H1 (cell line): ENCODE measurements around the gene TNNT1. TPM values are rescaled to one million over a fixed set of nuclear protein-coding genes. Genes with fewer than 3 reads are reported as not detected.

Source experiments
- CTCF ChIA-PET: fragments of 300-600 bp; sonication (Branson Sonifier 250); formaldehyde crosslinking; loops from one replicate; lab custom pipeline; 2021; ENCODE audit not compliant: partially characterized antibody; lab: Charles Lee
- POLR2A ChIA-PET: fragments of 300-600 bp; sonication (Branson Sonifier 250); formaldehyde crosslinking; loops from one replicate; lab custom pipeline; 2021; ENCODE audit warnings: inconsistent platforms; ENCODE audit not compliant: partially characterized antibody; lab: Charles Lee
- DNase-seq, 2 experiments: peaks; one replicate each; pipeline versions ENCODE4 v3.0.0 to v3.0.0-alpha.2; 2010 to 2022; ENCODE audit warnings: low spot score in 2 of 2, low read depth in 1 of 2, mixed read lengths in 1 of 2
- FAIRE-seq: peaks from 2 replicates; lab custom pipeline; 2011; peaks lifted over from hg19 to GRCh38; lab: Jason Lieb, UNC
- H2AFZ ChIP-seq: 2 replicates; pipeline ENCODE4 v1.8.1; 2012; ENCODE audit warnings: low read length, inconsistent platforms
- H2AK5ac ChIP-seq: 2 replicates; pipeline ENCODE4 v1.6.1; 2013; ENCODE audit warnings: low read depth, low read length
- H2BK120ac ChIP-seq: replicated peaks from 2 replicates; pipeline ENCODE3; 2013; ENCODE audit warnings: low read depth, low read length, inconsistent platforms
- H2BK12ac ChIP-seq: 2 replicates; pipeline ENCODE4 v1.6.1; 2013; ENCODE audit warnings: low read depth, low read length
- H2BK15ac ChIP-seq: 2 replicates; pipeline ENCODE4 v1.6.1; 2013; ENCODE audit warnings: low read length
- H2BK20ac ChIP-seq: 2 replicates; pipeline ENCODE4 v1.6.1; 2013; ENCODE audit warnings: low read length
- H2BK5ac ChIP-seq: 2 replicates; pipeline ENCODE4 v1.6.1; 2013; ENCODE audit warnings: low read depth, low read length
- H3K14ac ChIP-seq: 2 replicates; pipeline ENCODE4 v1.6.1; 2013; ENCODE audit warnings: inconsistent platforms; ENCODE audit not compliant: insufficient read length
- H3K18ac ChIP-seq: 2 replicates; pipeline ENCODE4 v1.6.1; 2013; ENCODE audit warnings: low read length; ENCODE audit errors: extremely low read depth
- H3K23ac ChIP-seq: 2 replicates; pipeline ENCODE4 v1.6.1; 2013; ENCODE audit warnings: inconsistent platforms; ENCODE audit not compliant: insufficient read length
- H3K23me2 ChIP-seq: 2 replicates; pipeline ENCODE4 v1.6.1; 2013; ENCODE audit warnings: low read depth, low read length
- H3K27ac ChIP-seq: 2 replicates; pipeline ENCODE4 v1.6.1; 2011; ENCODE audit warnings: low read depth, low read length, inconsistent platforms
- H3K27me3 ChIP-seq, 4 experiments: replicated peaks in 1 of 4; 1 replicate in 1 of 4; 2 replicates in 3 of 4; pipeline versions ENCODE4 v1.6.1 to v1.8.1; 2011 to 2013; ENCODE audit warnings: low read length in 3 of 4, mild to moderate bottlenecking in 3 of 4, inconsistent platforms in 2 of 4, mixed read lengths in 2 of 4, moderate library complexity in 1 of 4; ENCODE audit not compliant: control insufficient read depth in 3 of 4, insufficient read depth in 3 of 4; ENCODE audit errors: extremely low read depth in 1 of 4
- H3K36me3 ChIP-seq, 4 experiments: 2 replicates each; pipeline versions ENCODE4 v1.6.1 to v1.8.1; 2011 to 2013; ENCODE audit warnings: mild to moderate bottlenecking in 4 of 4, low read length in 3 of 4, moderate library complexity in 2 of 4, control low read depth in 1 of 4, inconsistent platforms in 1 of 4; ENCODE audit not compliant: insufficient read depth in 4 of 4, control insufficient read depth in 2 of 4
- H3K4ac ChIP-seq: replicated peaks from 2 replicates; pipeline ENCODE3; 2013; ENCODE audit warnings: low read length, low read depth, mixed read lengths, inconsistent platforms; ENCODE audit not compliant: insufficient read length
- H3K4me1 ChIP-seq, 4 experiments: replicated peaks in 1 of 4; 1 replicate in 1 of 4; 2 replicates in 3 of 4; pipeline versions ENCODE4 v1.6.1 to v1.8.1; 2011 to 2013; ENCODE audit warnings: low read length in 3 of 4, inconsistent platforms in 2 of 4, mixed read lengths in 1 of 4; ENCODE audit not compliant: insufficient read depth in 4 of 4, control insufficient read depth in 3 of 4
- H3K4me2 ChIP-seq, 2 experiments: 2 replicates each; pipeline versions ENCODE4 v1.6.1 to v1.8.1; 2011 to 2013; ENCODE audit warnings: low read depth in 2 of 2, low read length in 2 of 2, control low read depth in 1 of 2, inconsistent platforms in 1 of 2, mild to moderate bottlenecking in 1 of 2; ENCODE audit not compliant: insufficient read depth in 1 of 2
- H3K4me3 ChIP-seq, 4 experiments: fragments of 200-600, 300-600 bp in 1 of 4; sonication (generic), shearing (Covaris generic), sonication (Bioruptor Twin) in 1 of 4; 2 replicates each; pipeline versions ENCODE4 v1.5.1 to v1.8.1; 2011 to 2016; ENCODE audit warnings: low read length in 4 of 4, low read depth in 3 of 4, control low read depth in 2 of 4, inconsistent platforms in 2 of 4, mild to moderate bottlenecking in 2 of 4, mixed read lengths in 1 of 4, moderate library complexity in 1 of 4; ENCODE audit not compliant: insufficient read depth in 2 of 4; ENCODE audit errors: extremely low read depth in 1 of 4
- H3K56ac ChIP-seq: replicated peaks from 2 replicates; pipeline ENCODE3; 2013; ENCODE audit warnings: low read depth, mild to moderate bottlenecking, mixed read lengths, low read length, inconsistent platforms; ENCODE audit not compliant: insufficient read length
- H3K79me1 ChIP-seq: 2 replicates; pipeline ENCODE4 v1.6.1; 2013; ENCODE audit warnings: low read depth, low read length, control low read depth
- H3K79me2 ChIP-seq, 2 experiments: 2 replicates each; pipeline versions ENCODE4 v1.6.1 to v1.8.1; 2012 to 2013; ENCODE audit warnings: low read length in 2 of 2, mild to moderate bottlenecking in 2 of 2, inconsistent platforms in 1 of 2; ENCODE audit not compliant: insufficient read depth in 2 of 2, control insufficient read depth in 1 of 2
- H3K9ac ChIP-seq, 4 experiments: replicated peaks in 1 of 4; 1 replicate in 1 of 4; 2 replicates in 3 of 4; pipeline versions ENCODE4 v1.6.1 to v1.8.1; 2011 to 2013; ENCODE audit warnings: low read depth in 3 of 4, low read length in 3 of 4, control low read depth in 2 of 4, mild to moderate bottlenecking in 2 of 4, moderate library complexity in 2 of 4, inconsistent platforms in 1 of 4; ENCODE audit errors: extremely low read depth in 1 of 4
- H3K9me3 ChIP-seq, 2 experiments: 2 replicates each; pipeline versions ENCODE4 v1.6.1 to v1.8.1; 2012 to 2013; ENCODE audit warnings: mild to moderate bottlenecking in 2 of 2, moderate library complexity in 2 of 2, control low read depth in 1 of 2, inconsistent platforms in 1 of 2, low read depth in 1 of 2, low read length in 1 of 2, mixed read lengths in 1 of 2; ENCODE audit not compliant: insufficient read depth in 2 of 2
- H4K20me1 ChIP-seq, 2 experiments: replicated peaks in 1 of 2; 2 replicates each; pipeline versions ENCODE3 to v1.8.1; 2011 to 2013; ENCODE audit warnings: inconsistent platforms in 2 of 2, low read length in 2 of 2, mild to moderate bottlenecking in 1 of 2; ENCODE audit not compliant: insufficient read depth in 2 of 2, control insufficient read depth in 1 of 2
- H4K5ac ChIP-seq: 2 replicates; pipeline ENCODE4 v1.6.1; 2013; ENCODE audit warnings: low read length, low read depth, mixed read lengths, inconsistent platforms; ENCODE audit not compliant: insufficient read length
- H4K8ac ChIP-seq: 2 replicates; pipeline ENCODE4 v1.8.0; 2013; ENCODE audit warnings: mild to moderate bottlenecking, moderate library complexity, low read length, inconsistent platforms; ENCODE audit not compliant: insufficient read depth; ENCODE audit errors: extremely low read depth
- H4K91ac ChIP-seq: replicated peaks from 2 replicates; pipeline ENCODE3; 2013; ENCODE audit warnings: low read length, mixed read lengths, inconsistent platforms; ENCODE audit not compliant: insufficient read length
- FOSL1 ChIP-seq: IDR thresholded peaks from 2 replicates; pipeline ENCODE4 v1.6.1; 2011; ENCODE audit warnings: mild to moderate bottlenecking, low read depth, low read length, moderate library complexity; ENCODE audit not compliant: insufficient read depth
- GABPA ChIP-seq: IDR thresholded peaks from 2 replicates; pipeline ENCODE4 v1.6.1; 2011; ENCODE audit warnings: mild to moderate bottlenecking, low read length, moderate library complexity, borderline replicate concordance; ENCODE audit not compliant: insufficient read depth
- WGBS, 2 experiments: shearing (Covaris generic) in 1 of 2; methylation state at CpG; one replicate each; pipeline versions ENCODE4 v1.1.6 to v1.1.7; 2013 to 2015; ENCODE audit warnings: low lambda C conversion rate in 2 of 2, mixed read lengths in 2 of 2, inconsistent platforms in 1 of 2, low coverage in 1 of 2, missing lambda C conversion rate in 1 of 2; ENCODE audit not compliant: insufficient replicate concordance in 2 of 2, insufficient coverage in 1 of 2, insufficient read length in 1 of 2; ENCODE audit errors: extremely low coverage in 1 of 2, missing lambda C conversion rate in 1 of 2; 5-methylcytosine and 5-hydroxymethylcytosine counted together
- polyA plus RNA-seq, 7 experiments: library from polyadenylated mRNA; depleted of rRNA in 3 of 7; stranded (reverse) in 5 of 7; unstranded in 2 of 7; fragments of >200 nt in 5 of 7; fragments of 200-250 nt in 2 of 7; gene quantifications; 1 replicate in 5 of 7; 2 replicates in 1 of 7; 4 replicates in 1 of 7; pipeline versions ENCODE4 v1.2.1 to v1.2.3, GENCODE V29; 2011 to 2013; ENCODE audit warnings: missing spikeins in 2 of 7, mixed read lengths in 2 of 7
- total RNA-seq: library from RNA; stranded (reverse); fragmentation: NEBNext Ultra II Directional; extraction: Animal tissue kit (Norgen Biotek cat#: 25700); gene quantifications from 2 replicates; pipeline ENCODE4 v1.2.1, GENCODE V29; 2021

TNNT1 gene
- total and polyA plus RNA-seq, 2 of the 8 experiments (the other 6 are each of a cell fraction or from before 2014, with no cell fraction given), result 69.6 to 107 TPM

- Histone ChIP-seq H3K14ac (no peak overlapping the region), H2BK5ac (no peak overlapping the region), H2BK120ac (no peak overlapping the region), H4K91ac (no peak overlapping the region), H4K5ac (no peak overlapping the region), H2BK12ac (no peak overlapping the region), H3K56ac (no peak overlapping the region), H3K4me3 (peak overlapping the region; percentile 83 to 92 (median 87); a peak in 6 of 8 replicates), H3K27ac (no peak overlapping the region), H3K27me3 (no peaks in the 10 kb centered on the region), H3K23ac (no peak overlapping the region), H2AK5ac (no peak overlapping the region), H3K4me2 (peak overlapping the region; percentile 96 to 98), H3K4me1 (peaks cover 0 to 26% (median 17%) of the 10 kb centered on the region in 4 experiments; a peak in 5 of 7 replicates), H3K9me3 (no peaks in the 10 kb centered on the region), H3K36me3 (peaks cover 0 to 4% (median 0%) of the 10 kb centered on the region in 4 experiments; a peak in 1 of 8 replicates), H3K23me2 (peaks cover 17% of the 10 kb centered on the region), H2AFZ (no peak overlapping the region), H2BK15ac (no peak overlapping the region), H3K4ac (no peak overlapping the region), H4K20me1 (peaks cover 20 to 25% of the 10 kb centered on the region in 2 experiments), H4K8ac (no peak overlapping the region), H3K9ac (peak overlapping the region in 1 of 4 experiments; percentile 50; a peak in 2 of 7 replicates), H3K79me2 (peaks cover 0 to 33% of the 10 kb centered on the region in 2 experiments; a peak in 2 of 4 replicates), H2BK20ac (no peak overlapping the region), H3K79me1 (peaks cover 32% of the 10 kb centered on the region), H3K18ac (no peak overlapping the region)
- ChIA-PET POLR2A (interaction anchor here (0.9 to 6.4 kb wide), 4 partner anchors 9 to 27 kb away, joined by 3 to 72 read pairs (median 10); no protein-coding TSS in a partner anchor), CTCF (interaction anchor here (1.1 to 3.7 kb wide), 4 partner anchors 9 to 27 kb away, joined by 3 to 15 read pairs (median 8); no protein-coding TSS in a partner anchor)
- DNase-seq, result no peak
- FAIRE-seq, result no peak
- 85% methylated on average over 11 of the region's 13 CpGs; no CpG with 5 or more reads in 1 of the 2 experiments for WGBS, 2 experiments
- no peak for TF ChIP-seq FOSL1
- TF ChIP-seq GABPA, result no peak
Observed at GRCh38 chr19:55115446-55116065, 33.5 kb downstream of the TNNT1 start.
